Endothelial cell of hepatic sinusoid (primary cell): ENCODE results near the gene BRK1.
"Not testable (repeated sequence)": the region's sequence is repeated elsewhere in the genome, so short reads cannot be mapped to it uniquely, and the experiment has no call there.

ENCODE experiments used
- in situ Hi-C: cut with HindIII; loops from 2 replicates; pipeline ENCODE4 v1.10.0; 2017; ENCODE audit warnings: low sequenced_read_pairs

The BRK1 gene

DNA sequence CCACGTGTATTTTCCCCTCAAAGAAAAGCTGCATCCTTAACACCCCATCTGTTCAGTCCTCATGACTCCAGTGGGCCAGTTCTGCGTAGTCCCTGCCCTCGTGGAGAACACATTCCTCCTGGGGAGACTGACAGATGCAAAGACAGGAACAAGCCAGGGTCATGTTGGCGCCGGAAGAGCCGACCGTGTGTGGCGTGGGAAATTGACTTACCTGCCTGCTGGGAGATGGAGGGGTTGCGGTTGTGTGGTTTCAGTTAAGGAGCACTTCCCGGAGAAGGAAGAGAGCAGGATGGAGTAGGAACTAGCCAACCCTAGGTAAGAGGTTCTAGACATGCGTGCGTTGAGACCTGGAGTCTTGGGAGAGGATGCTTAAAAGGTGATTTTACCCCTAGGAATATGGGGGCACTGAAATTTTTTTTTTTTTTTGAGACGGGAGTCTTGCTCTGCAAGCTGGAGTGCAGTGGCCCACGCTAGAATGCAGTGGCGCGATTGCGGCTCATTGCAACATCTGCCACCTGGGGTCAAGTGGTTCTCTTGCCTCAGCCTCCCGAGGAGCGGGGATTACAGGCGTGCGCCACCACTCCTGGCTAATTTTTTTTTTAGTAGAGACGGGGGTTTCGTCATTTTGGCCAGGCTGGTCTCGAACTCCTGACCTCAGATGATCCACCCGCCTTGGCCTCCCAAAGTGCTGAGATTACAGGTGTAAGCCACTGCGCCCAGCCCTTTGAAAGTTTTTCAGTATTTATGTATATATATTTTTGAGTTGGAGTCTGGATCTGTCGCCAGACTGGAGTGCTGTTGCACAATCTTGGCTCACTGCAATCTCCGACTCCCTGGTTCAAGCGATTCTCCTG is 27.5 kb downstream of the BRK1 start:
- in situ Hi-C loops = no loop called here

DNA sequence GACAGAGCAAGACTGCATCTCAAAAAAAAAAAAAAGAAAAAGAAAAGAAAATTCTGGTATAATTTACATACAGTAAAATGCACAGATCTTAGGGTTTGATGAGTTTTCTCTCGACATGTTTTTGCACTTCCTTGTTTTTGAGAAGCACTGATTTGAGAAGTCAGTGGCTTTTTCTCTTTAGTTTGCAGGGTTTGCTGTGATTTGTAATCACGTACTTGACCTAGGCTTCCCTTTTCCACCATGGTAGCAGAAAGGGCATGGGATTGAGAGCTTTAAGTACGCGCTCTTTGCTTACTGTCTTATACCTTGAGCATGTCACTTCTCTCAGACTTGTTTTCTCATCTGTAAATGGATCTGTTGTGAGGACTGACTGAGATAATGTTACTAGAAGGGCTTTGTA is 30.2 kb downstream of the BRK1 start:
- in situ Hi-C loops = no loop called here

DNA sequence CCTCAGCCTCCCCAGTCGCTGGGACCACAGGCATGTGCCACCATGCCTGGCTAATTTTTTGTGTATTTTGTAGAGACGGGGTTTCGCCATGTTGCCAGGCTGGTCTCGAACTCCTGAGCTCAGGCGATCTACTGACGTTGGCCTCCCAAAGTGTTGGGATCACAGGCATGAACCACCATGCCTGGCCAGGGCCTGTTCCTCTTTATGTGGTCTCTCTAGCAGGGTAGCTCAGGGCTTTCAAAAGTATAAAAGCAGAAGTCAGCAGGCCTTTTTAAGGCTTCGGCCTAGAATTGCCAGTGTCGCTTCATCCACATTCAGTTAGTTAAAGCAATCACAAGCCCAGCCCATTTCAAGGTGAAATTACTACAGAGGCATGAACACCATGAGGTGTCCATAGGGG is 33.8 kb downstream of the BRK1 start:
- in situ Hi-C loops = no loop called here

DNA sequence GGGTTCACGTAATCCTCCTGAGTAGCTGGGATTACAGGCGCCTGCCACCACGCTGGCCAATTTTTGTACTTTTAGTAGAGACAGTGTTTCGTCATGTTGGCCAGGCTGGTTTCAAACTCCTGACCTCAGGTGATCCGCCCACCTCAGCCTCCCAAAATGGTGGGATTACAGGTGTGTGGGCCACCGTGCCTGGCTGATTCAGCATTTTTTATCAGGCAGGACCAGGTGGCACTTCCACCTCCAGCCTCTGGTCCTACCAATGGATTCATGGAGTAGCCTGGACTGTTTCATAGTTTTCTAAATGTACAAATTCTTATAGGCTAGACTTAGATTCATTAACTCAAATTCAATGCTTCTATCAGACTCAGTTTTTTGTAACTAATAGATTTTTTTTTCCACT is 35.5 kb downstream of the BRK1 start:
- in situ Hi-C loops = no loop called here

DNA sequence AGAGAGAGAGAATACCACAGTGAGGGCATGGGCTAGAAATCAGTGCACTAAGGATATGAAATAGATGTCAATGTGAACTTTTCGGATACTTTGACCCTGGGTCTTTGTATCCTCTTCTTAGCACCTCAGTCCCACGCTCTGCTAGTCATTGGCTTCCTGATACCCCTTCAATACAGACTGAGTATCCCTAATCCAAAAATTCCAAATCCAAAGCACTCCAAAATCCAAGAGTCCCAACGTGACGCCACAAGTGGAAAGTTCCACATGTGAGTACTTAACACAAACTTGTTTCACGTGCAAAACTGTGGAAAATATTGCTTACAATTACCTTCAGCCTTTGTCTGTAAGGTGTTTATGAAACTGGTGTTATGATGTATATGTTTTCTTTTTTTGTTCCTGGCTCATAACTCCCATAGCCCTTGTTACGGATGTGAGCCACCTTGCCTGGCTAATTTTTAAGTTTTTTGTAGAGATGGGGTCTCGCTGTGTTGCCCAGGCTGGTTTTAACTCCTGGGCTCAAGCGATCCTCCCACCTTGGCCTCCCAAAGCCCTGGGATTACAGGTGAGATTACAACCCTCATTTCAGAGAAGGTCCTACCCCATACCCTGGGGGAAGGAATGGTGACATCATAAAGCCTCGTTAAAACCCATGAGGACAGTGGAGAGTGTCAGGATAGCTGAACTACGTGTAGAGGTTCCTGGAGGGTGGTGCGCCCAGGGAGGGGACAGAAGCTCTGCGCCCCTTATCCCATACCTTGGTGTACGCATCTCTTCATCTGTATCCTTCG is 39.1 kb downstream of the BRK1 start:
- in situ Hi-C loops = no loop called here

DNA sequence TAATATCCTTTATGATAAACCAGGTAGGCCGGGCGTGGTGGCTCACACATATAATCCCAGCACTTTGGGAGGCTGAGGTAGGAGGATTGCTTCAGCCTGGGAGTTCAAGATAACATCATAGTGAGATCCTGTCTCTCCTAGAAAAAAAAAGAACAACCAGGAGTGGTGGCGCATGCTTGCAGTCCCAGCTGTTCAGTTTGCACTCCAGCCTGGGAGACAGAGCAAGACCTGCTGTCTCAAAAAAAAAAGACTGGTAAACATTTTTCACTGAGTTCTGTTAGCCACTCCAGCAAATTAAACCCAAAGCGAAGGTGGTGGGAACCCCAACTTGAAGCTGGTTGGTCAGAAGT is 39.6 kb downstream of the BRK1 start:
- in situ Hi-C loops = no loop called here

DNA sequence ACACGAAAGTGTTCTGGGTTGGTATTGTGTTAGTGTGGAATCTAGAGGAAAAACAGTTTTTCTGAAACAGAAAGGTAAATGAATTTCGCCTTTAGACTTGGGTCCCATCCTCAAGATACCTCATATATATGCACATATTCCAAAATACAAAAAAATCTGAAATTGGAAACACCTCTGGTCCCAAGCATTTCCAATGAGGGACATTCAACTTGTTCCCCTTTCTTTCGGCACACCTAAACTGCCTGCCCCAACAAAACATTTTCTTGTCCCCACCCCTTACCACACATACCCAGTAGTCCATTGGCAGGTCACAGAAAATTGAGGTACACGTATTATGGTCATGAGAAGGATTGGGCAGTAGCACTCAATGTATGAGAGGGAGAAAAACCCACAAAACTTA is 40.2 kb downstream of the BRK1 start:
- in situ Hi-C loops = no loop called here

DNA sequence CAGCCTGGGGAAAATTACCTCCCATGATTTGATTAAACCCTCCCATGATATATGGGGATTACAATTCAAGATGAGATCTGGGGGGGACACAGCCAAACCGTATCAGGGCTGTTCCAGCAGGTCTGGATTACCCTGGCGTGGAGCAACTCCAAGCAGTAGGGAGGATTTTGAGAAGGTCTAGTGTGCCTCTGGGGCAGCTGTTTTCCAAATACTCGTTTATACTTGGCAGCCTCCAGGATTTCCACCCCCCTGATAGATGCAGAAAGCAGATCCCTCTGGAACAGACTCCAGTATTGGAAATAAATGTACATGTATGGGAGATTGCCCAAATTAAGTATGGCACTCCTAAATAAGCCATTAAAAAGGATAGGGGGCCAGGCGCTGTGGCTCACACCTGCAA is 41.6 kb downstream of the BRK1 start:
- in situ Hi-C loops = no loop called here

DNA sequence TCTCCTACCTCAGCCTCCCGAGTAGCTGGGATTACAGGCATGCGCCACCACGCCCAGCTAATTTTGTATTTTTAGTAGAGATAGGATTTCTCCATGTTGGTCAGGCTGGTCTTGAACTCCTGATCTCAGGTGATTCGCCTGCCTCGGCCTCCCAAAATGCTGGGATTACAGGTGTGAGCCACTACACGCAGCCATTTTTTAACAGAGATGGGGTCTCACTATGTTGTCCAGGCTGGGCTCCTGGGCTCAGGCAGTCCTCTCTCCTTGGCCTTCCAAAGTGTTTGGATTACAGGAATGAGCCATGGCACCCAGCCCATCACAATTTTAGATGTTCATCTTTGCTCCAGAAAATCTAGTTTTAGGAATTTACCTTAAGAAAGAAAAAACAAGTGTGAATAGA is 43.1 kb downstream of the BRK1 start:
- in situ Hi-C loops = not testable (repeated sequence)

DNA sequence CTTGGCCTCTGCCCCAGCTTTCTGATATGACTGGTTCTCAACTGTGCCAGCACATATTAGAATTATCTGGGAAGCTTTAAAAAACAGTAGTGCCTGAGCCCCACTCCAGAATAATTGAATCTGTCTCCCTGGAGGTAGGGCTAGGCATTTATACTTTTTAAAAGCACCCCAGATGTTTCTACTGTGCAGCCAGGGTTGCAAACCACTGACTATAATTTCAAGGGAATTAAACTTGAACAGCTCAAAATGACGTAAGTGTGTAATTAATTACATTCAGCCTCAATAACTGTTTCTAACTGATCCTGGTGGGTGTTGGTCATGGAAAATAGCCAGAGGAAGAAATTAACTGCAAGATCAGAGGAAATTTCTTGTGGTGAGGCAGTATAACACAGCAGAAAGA is 44.9 kb downstream of the BRK1 start:
- in situ Hi-C loops = loop anchor here (10.0 kb wide), 1 partner anchor 84 kb away; the partner anchor contains the start of gene TATDN2

DNA sequence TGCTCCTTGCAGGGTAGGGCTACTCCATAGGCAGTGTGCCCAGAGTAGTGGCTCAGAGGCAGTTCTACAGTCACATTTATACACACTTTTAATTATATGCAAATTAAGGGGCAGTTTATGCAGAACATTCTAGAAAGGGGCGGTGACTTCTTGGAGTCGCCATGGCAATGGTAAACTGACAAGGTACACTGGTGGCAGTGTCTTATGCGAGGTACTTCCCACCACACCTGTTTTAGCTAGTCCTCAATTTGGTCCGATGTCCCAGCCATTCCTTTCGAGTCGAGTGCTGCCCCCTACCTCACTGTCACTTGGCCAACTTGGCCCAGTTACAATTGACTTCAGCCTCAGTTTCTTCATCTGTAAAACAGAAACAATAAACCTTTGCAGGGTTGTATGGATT is 45.5 kb downstream of the BRK1 start:
- in situ Hi-C loops = loop anchor here (10.0 kb wide), 1 partner anchor 84 kb away; the partner anchor contains the start of gene TATDN2

DNA sequence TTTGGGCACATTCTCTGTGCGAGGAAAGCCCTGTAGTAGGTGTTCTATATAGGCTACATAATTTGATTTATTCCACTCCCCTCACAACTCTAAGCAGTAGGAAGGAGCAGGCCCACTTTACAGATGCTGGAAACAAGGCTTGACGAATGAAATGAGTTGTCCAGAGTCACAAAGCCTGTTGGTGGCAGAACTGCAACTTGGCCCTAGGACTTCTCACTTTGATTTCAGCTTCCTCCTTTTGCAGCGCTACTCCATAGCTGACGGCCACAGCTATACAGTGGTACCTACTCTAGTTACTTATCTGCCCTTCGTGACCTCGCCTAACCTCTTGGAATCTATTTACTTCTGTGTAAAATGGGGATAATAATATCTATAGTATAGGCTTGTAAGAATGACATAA is 46.7 kb downstream of the BRK1 start:
- in situ Hi-C loops = loop anchor here (10.0 kb wide), 1 partner anchor 83 kb away; the partner anchor contains the start of gene TATDN2

DNA sequence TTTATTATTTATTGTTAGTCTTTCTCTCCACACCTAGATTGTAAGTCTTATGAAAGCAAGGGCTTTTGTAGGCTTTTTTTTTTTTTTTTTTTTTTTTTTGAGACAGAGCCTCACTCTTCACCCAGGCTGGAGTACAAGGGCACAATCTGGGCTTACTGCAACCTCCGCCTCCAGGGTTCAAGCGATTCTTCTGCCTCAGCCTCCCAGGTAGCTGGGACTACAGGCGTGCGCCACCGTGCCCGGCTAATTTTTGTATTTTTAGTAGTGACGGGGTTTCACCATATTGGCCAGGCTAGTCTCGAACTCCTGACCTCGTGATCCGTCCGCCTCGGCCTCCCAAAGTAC is 48.7 kb downstream of the BRK1 start:
- in situ Hi-C loops = loop anchor here (10.0 kb wide), 1 partner anchor 81 kb away; the partner anchor contains the start of gene TATDN2

DNA sequence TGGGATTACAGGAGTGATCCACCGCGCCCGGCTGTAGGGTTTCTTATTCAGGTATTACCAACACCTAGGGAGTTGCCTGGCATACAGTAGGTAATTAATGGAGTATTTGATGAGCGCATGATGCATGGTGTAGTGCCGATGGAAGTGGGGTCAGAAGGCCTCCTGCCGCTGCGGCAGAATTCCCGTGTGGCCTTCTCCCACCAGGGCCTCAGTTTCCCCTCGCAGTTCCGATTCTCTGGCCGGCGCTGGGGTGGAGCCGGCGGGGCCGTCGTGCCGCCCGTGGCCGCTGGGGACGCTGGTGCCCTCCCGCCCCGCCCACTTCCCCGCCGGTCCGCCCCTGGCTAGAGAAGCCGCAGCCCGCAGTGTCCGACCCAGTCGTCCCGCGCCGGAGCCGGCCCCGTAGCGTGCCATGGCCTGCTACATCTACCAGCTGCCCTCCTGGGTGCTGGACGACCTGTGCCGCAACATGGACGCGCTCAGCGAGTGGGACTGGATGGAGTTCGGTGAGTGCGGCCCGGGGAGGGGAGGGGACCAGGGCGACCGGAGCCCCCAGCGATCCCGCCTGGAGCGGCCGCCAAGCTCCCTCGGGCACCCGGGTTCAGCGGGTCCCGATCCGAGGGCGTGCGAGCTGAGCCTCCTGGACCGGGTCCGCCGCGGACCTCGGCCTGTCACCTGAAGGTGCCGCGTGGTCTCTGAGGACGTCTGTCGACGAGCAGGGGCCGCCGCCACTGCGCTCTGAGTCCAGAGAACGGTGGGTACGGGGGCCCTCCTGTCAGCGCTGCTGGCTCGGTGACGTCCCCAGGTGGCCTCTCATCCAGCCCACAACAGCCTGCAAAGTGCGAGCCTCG is 49.3 kb downstream of the BRK1 start, which contains the start of gene IRAK2:
Gene IRAK2 (plus strand): TSS at position 374 of the 848 bp plus-strand sequence. CDS start 36 bp downstream, at position 410.
- in situ Hi-C loops = loop anchor here (10.0 kb wide), 1 partner anchor 80 kb away; the partner anchor contains the start of gene TATDN2

DNA sequence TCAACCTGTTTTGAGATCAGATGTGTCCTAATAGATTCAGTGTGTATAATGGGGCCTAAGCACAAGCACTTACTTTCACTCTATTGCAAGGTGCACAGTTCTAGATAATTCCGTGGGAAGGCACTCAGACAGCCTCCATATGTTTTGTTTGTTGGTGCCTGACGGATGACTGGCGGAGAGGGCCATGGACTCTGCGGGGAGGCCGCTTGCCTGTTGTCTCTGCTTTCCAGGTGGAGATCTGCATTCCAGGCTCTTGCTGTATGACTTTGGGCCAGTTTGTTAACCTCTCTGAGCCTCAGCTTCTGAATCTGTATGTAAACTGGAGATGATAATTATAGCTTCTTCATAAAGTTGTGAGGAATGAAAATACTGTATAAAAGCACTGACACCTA is 50.7 kb downstream of the BRK1 start:
- in situ Hi-C loops = loop anchor here (10.0 kb wide), 1 partner anchor 79 kb away; the partner anchor contains the start of gene TATDN2

DNA sequence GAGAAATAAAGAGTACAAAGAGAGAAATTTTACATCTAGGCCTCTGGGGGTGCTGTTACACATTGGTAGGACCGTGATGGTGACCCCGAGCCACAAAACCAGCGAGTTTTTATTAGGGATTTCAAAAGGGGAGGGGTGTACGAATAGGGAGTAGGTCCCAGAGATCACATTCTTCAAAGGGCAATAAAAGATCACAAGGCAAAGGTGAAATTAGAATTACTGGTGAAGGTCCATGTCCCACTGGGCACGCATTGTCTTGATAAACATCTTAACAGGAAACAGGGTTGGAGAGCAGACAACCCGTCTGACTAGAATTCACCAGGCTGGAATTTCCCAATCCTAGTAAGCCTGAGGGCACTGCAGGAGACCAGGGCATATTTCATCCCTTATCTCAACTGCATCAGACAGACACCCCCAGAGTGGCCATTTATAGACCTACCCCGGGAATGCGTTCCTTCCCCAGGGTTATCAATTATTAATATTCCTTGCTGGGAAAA is 53.6 kb downstream of the BRK1 start:
- in situ Hi-C loops = loop anchor here (10.0 kb wide), 1 partner anchor 76 kb away; the partner anchor contains the start of gene TATDN2

DNA sequence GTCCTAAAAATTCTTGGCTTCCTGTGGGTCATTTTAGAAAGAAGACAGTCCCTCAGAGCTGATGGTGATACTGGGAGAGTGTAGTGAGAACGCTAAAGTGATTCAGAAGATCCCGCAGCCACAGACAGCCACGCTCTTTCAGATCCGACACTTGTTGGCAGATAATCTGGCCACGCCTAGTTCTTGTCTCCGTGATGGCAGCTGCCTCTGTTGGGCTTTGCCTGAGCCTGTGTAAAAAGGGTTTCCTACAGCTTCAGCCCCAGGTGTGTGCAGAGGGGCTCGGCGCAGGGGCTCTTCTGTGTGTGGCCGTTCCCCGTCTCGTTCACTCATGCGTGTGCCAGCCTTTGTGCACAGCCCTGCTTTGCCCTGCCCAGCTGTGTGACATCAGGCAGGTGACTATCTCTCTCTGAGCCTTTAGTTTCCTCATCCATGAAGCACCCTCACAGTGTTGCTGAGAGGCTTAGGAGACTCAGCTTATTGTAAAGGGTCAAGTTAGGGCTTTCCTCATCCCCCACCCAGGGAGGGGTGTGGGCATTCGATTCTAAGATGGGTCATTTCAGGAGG is 55.5 kb downstream of the BRK1 start:
- in situ Hi-C loops = no loop called here

DNA sequence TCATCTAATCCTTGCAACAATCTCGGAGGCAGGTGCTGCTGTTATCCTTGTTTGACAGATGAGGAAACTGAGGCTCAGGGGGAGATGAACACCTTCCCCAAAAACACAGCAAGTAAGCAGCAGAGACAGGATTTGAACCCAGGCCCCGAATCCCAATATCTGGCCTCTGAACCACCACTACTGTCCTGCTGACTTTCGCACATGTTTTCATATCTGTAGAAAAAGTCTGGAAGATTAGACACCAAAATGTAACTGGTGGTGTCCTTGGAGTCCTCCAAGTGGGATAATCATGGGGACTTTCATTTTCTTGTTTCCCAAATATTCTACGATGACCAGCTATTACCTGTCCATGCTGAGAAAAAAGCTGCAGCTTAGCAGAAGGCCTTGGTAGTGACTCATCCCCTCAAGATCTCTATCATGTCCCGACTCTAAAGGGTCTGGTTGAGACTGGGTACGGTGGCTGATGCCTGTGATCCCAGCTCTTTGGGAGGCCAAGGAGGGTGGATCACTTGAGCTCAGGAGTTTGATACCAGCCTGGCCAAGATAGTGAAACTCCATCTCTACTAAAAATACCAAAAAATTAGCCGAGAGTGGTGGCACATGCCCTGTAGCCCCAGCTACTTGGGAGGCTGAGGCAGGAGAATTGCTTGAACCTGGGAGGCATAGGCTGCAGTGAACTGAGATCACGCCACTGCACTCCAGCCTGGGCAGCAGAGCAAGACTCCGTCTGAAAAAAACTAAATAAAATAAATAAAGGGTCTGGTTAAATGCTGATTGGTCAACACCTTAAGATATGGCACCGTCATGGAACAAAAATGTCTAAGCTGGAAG is 57.8 kb downstream of the BRK1 start:
- in situ Hi-C loops = no loop called here

DNA sequence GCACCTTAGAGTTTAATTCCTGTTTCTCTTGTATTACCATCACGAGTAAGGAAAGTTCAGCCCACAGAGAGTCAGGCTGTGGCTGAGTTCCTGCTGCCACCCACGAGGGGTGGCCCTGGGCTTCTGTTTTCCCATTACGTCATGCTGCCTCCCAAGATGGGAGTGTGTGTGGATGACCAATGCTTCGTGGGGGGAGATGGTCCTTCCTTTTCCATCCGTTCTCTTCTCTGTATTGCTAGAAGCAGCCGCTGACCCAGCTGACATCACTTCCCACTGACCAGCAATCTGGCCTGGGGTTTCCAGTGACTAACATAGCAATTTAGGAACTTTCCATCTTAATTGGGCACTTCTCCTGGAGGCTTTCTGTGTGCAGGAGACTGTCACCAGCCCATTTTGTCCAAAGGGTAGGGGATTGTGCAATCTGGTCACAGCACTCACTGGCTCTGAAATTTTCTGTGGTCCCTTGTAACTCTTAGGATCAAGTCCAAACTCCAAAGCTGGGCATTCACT is 58.5 kb downstream of the BRK1 start:
- in situ Hi-C loops = no loop called here
